Activated CD8-positive, alpha-beta memory T cell treated with anti-CD3 and anti-CD28 coated beads, Interleukin-2, amount 10 ng/mL, durations not matched to agents 7 days and 5 days (primary cell): ENCODE data around the gene DUOX1. TPM values are rescaled to one million over a fixed set of nuclear protein-coding genes. Genes with fewer than 3 reads are reported as not detected.

Experiments used
- ATAC-seq: fragments of 150-1000 bp; cut with Tn5 transposase; one replicate; pipeline ENCODE4 v1.10.0; 2021; ENCODE audit warnings: moderate library complexity
- CTCF ChIA-PET: fragments of 350-600 bp; sonication (Branson Sonifier 250); formaldehyde crosslinking; loops from one replicate; lab custom pipeline; 2021; ENCODE audit warnings: antibody characterized with exemption; lab: Charles Lee
- DNase-seq: peaks from one replicate; pipeline ENCODE4 v3.0.0-alpha.2; 2020
- H3K27ac Mint-ChIP-seq: one replicate; pipeline ENCODE4 v1.8.0; 2021; ENCODE audit warnings: mild to moderate bottlenecking, mixed read lengths
- H3K27me3 Mint-ChIP-seq: one replicate; pipeline ENCODE4 v1.8.0; 2021; ENCODE audit warnings: mixed read lengths
- H3K36me3 Mint-ChIP-seq: one replicate; pipeline ENCODE4 v1.8.0; 2021; ENCODE audit warnings: mild to moderate bottlenecking, mixed read lengths
- H3K4me1 Mint-ChIP-seq: one replicate; pipeline ENCODE4 v1.8.0; 2021; ENCODE audit warnings: mixed read lengths
- H3K4me3 Mint-ChIP-seq: one replicate; pipeline ENCODE4 v1.8.0; 2021; ENCODE audit warnings: mild to moderate bottlenecking, moderate library complexity, mixed read lengths
- H3K9me3 Mint-ChIP-seq: one replicate; pipeline ENCODE4 v1.8.0; 2022; ENCODE audit warnings: low read depth, mixed read lengths
- total RNA-seq, 2 experiments: library from RNA; stranded (reverse); gene quantifications; one replicate each; pipeline ENCODE4 v1.2.3, GENCODE V29; 2021

Gene DUOX1
- total RNA-seq, 2 experiments from 2014 or later: 0.07 TPM; not detected in 1

- no peaks in the 10 kb centered on the region for H3K36me3 Mint-ChIP-seq
- H3K4me1 Mint-ChIP-seq: peaks cover 7% of the 10 kb centered on the region
- H3K27ac Mint-ChIP-seq: no peak overlapping the region
- CTCF ChIA-PET: interaction anchor here (0.7 to 1.5 kb wide), 4 partner anchors 14 to 24 kb away, joined by 3 to 7 read pairs (median 5); no protein-coding TSS in a partner anchor
- ATAC-seq: no peak
- H3K4me3 Mint-ChIP-seq: peak overlapping the region; percentile 49
- H3K27me3 Mint-ChIP-seq: peaks cover 21% of the 10 kb centered on the region
- H3K9me3 Mint-ChIP-seq: no peaks in the 10 kb centered on the region
- DNase-seq: no peak
Measured at GRCh38 chr15:45186771-45187577, 57.2 kb downstream of the DUOX1 start.

GRCh38 chr15:45187578-45187893 lies 57.7 kb downstream of the DUOX1 start:
- H3K4me3 Mint-ChIP-seq: no peak overlapping the region
- no peaks in the 10 kb centered on the region for H3K9me3 Mint-ChIP-seq
- peaks cover 7% of the 10 kb centered on the region for H3K4me1 Mint-ChIP-seq
- H3K27ac Mint-ChIP-seq: no peak overlapping the region
- peak; percentile 8 for ATAC-seq
- no peak for DNase-seq
- peaks cover 21% of the 10 kb centered on the region for H3K27me3 Mint-ChIP-seq
- no peaks in the 10 kb centered on the region for H3K36me3 Mint-ChIP-seq
- CTCF ChIA-PET: interaction anchor here (0.8 to 1.5 kb wide), 2 partner anchors 11 to 17 kb away, joined by 4 to 5 read pairs; no protein-coding TSS in a partner anchor

GRCh38 chr15:45187894-45188830 lies 58.4 kb downstream of the DUOX1 start, which contains the start of gene SHF:
SHF (minus strand) TSS chr15:45187966; CDS start chr15:45187951, 15 bp downstream.
- Mint-ChIP-seq H3K4me1 (peaks cover 7% of the 10 kb centered on the region), H3K4me3 (peak within 1 kb of the TSS; percentile 69), H3K9me3 (no peaks in the 10 kb centered on the region), H3K36me3 (no peaks in the 10 kb centered on the region), H3K27me3 (peaks cover 21% of the 10 kb centered on the region), H3K27ac (peak within 1 kb of the TSS; percentile 28)
- CTCF ChIA-PET: interaction anchor here (0.6 to 1.5 kb wide), 4 partner anchors 8 to 17 kb away, joined by 3 to 5 read pairs (median 4); no protein-coding TSS in a partner anchor
- ATAC-seq: peak; percentile 72
- peak; percentile 52 for DNase-seq

- CTCF ChIA-PET: interaction anchor here (0.9 to 17.2 kb wide), 11 partner anchors 12 to 424 kb away, joined by 3 to 258 read pairs (median 4); a partner anchor contains a TSS
- no peaks in the 10 kb centered on the region for H3K9me3 Mint-ChIP-seq
- peaks cover 10% of the 10 kb centered on the region for H3K4me1 Mint-ChIP-seq
- no peak overlapping the region for H3K4me3 Mint-ChIP-seq
- no peak for ATAC-seq
- no peak for DNase-seq
- no peaks in the 10 kb centered on the region for H3K36me3 Mint-ChIP-seq
- peaks cover 1% of the 10 kb centered on the region for H3K27me3 Mint-ChIP-seq
- H3K27ac Mint-ChIP-seq: peak overlapping the region; percentile 81
Measured at GRCh38 chr15:45197512-45197911, 67.7 kb downstream of the DUOX1 start.

- H3K4me1 Mint-ChIP-seq: peaks cover 10% of the 10 kb centered on the region
- peak; percentile 74 for ATAC-seq
- no peak overlapping the region for H3K27ac Mint-ChIP-seq
- CTCF ChIA-PET: interaction anchor here (0.5 to 17.2 kb wide), 17 partner anchors 9 to 388 kb away, joined by 3 to 258 read pairs (median 4); partner anchors contain the start of gene SHF
- H3K27me3 Mint-ChIP-seq: peaks cover 5% of the 10 kb centered on the region
- H3K9me3 Mint-ChIP-seq: no peaks in the 10 kb centered on the region
- H3K36me3 Mint-ChIP-seq: no peaks in the 10 kb centered on the region
- H3K4me3 Mint-ChIP-seq: no peak overlapping the region
- peak; percentile 97 for DNase-seq
Measured at GRCh38 chr15:45198337-45199135, 68.7 kb downstream of the DUOX1 start.

GRCh38 chr15:45199136-45199810 lies 69.5 kb downstream of the DUOX1 start:
- peak; percentile 0 for ATAC-seq
- Mint-ChIP-seq H3K27ac (no peak overlapping the region), H3K36me3 (no peaks in the 10 kb centered on the region), H3K27me3 (peaks cover 9% of the 10 kb centered on the region), H3K4me3 (no peak overlapping the region), H3K9me3 (no peaks in the 10 kb centered on the region), H3K4me1 (peaks cover 10% of the 10 kb centered on the region)
- CTCF ChIA-PET: interaction anchor here (0.7 to 17.2 kb wide), 10 partner anchors 11 to 911 kb away, joined by 3 to 258 read pairs (median 4); partner anchors contain the start of genes GOLM2, SHF and SQOR
- peak; percentile 69 for DNase-seq

GRCh38 chr15:45200001-45200798 lies 70.4 kb downstream of the DUOX1 start:
- H3K4me1 Mint-ChIP-seq: peaks cover 13% of the 10 kb centered on the region
- no peaks in the 10 kb centered on the region for H3K9me3 Mint-ChIP-seq
- peak; percentile 59 for ATAC-seq
- H3K27ac Mint-ChIP-seq: no peak overlapping the region
- CTCF ChIA-PET: interaction anchor here (0.7 to 17.2 kb wide), 19 partner anchors 13 to 912 kb away, joined by 3 to 258 read pairs (median 4); partner anchors contain the start of genes GOLM2 and SQOR
- peak; percentile 98 for DNase-seq
- H3K4me3 Mint-ChIP-seq: no peak overlapping the region
- no peaks in the 10 kb centered on the region for H3K36me3 Mint-ChIP-seq
- H3K27me3 Mint-ChIP-seq: peaks cover 9% of the 10 kb centered on the region

- no peaks in the 10 kb centered on the region for H3K36me3 Mint-ChIP-seq
- CTCF ChIA-PET: interaction anchor here (0.7 to 17.2 kb wide), 19 partner anchors 9 to 413 kb away, joined by 3 to 258 read pairs (median 3); a partner anchor contains a TSS
- no peak overlapping the region for H3K4me3 Mint-ChIP-seq
- DNase-seq (peak; percentile 87), ATAC-seq (peak; percentile 5)
- peaks cover 15% of the 10 kb centered on the region for H3K4me1 Mint-ChIP-seq
- H3K27me3 Mint-ChIP-seq: peaks cover 9% of the 10 kb centered on the region
- no peaks in the 10 kb centered on the region for H3K9me3 Mint-ChIP-seq
- H3K27ac Mint-ChIP-seq: no peak overlapping the region
Measured at GRCh38 chr15:45200799-45201556, 71.2 kb downstream of the DUOX1 start.

GRCh38 chr15:45201557-45201859 lies 71.7 kb downstream of the DUOX1 start:
- peaks cover 11% of the 10 kb centered on the region for H3K27me3 Mint-ChIP-seq
- no peaks in the 10 kb centered on the region for H3K9me3 Mint-ChIP-seq
- CTCF ChIA-PET: interaction anchor here (0.7 to 17.2 kb wide), 15 partner anchors 11 to 413 kb away, joined by 3 to 258 read pairs (median 4); no protein-coding TSS in a partner anchor
- no peak for ATAC-seq
- DNase-seq: no peak
- H3K36me3 Mint-ChIP-seq: no peaks in the 10 kb centered on the region
- no peak overlapping the region for H3K4me3 Mint-ChIP-seq
- H3K4me1 Mint-ChIP-seq: peaks cover 15% of the 10 kb centered on the region
- H3K27ac Mint-ChIP-seq: no peak overlapping the region

GRCh38 chr15:45201869-45202268 lies 72.1 kb downstream of the DUOX1 start:
- Mint-ChIP-seq H3K27me3 (peaks cover 15% of the 10 kb centered on the region), H3K36me3 (no peaks in the 10 kb centered on the region), H3K27ac (no peak overlapping the region), H3K9me3 (no peaks in the 10 kb centered on the region), H3K4me1 (peaks cover 15% of the 10 kb centered on the region), H3K4me3 (no peak overlapping the region)
- DNase-seq (no peak), ATAC-seq (no peak)
- CTCF ChIA-PET: interaction anchor here (1.0 to 17.2 kb wide), 6 partner anchors 22 to 256 kb away, joined by 3 to 258 read pairs (median 8); no protein-coding TSS in a partner anchor

- Mint-ChIP-seq H3K36me3 (no peaks in the 10 kb centered on the region), H3K4me1 (peaks cover 9% of the 10 kb centered on the region), H3K4me3 (no peak overlapping the region)
Measured at GRCh38 chr15:45203182-45203581, 73.4 kb downstream of the DUOX1 start.

More at GRCh38 chr15:45203182-45203581, 73.4 kb downstream of the DUOX1 start:
- CTCF ChIA-PET: interaction anchor here (0.7 to 17.2 kb wide), 8 partner anchors 9 to 255 kb away, joined by 3 to 258 read pairs (median 6); a partner anchor contains a TSS
- H3K27ac Mint-ChIP-seq: no peak overlapping the region
- no peaks in the 10 kb centered on the region for H3K9me3 Mint-ChIP-seq
- H3K27me3 Mint-ChIP-seq: peaks cover 22% of the 10 kb centered on the region
- DNase-seq: no peak
- ATAC-seq: no peak
